OCI-LY7 (cell line): ENCODE data around the gene ARHGAP9. TPM values are rescaled to one million over a fixed set of nuclear protein-coding genes. Genes with fewer than 3 reads are reported as not detected.
A peak's percentile ranks its signal among the peaks of the same experiment; 100 is the strongest.

Source experiments
- BruUV-seq: library from RNA; stranded (reverse); fragments of 400-500 nt; replicated peaks from 2 replicates; lab custom pipeline; 2021; lab: Mats Ljungman, UMichigan
- CTCF ChIA-PET: fragments of 300-600 bp; sonication (Branson Sonifier 250); formaldehyde crosslinking; loops from one replicate; lab custom pipeline; 2022; ENCODE audit warnings: antibody characterized with exemption; ENCODE audit not compliant: unreplicated experiment; lab: Charles Lee
- POLR2A ChIA-PET: fragments of 300-600 bp; sonication (Branson Sonifier 250); formaldehyde crosslinking; loops from one replicate; lab custom pipeline; 2022; ENCODE audit warnings: antibody characterized with exemption; lab: Charles Lee
- DNase-seq: peaks from one replicate; pipeline ENCODE4 v3.0.0-alpha.2; 2015; ENCODE audit warnings: low spot score
- H2AFZ ChIP-seq: fragments of 200-600 bp; sonication (generic), shearing (Covaris generic); 2 replicates; pipeline ENCODE4 v1.6.1; 2014; ENCODE audit warnings: mild to moderate bottlenecking, antibody characterized with exemption, low read length, moderate library complexity
- H3K27ac ChIP-seq: fragments of 200-600 bp; sonication (generic); 2 replicates; pipeline ENCODE4 v1.5.1; 2014; ENCODE audit warnings: mixed run types, low read depth, mild to moderate bottlenecking, moderate library complexity, low read length, inconsistent platforms; ENCODE audit not compliant: poor library complexity, severe bottlenecking
- H3K36me3 ChIP-seq: fragments of 200-600 bp; sonication (generic); 2 replicates; pipeline ENCODE4 v1.6.1; 2014; ENCODE audit warnings: mild to moderate bottlenecking, antibody characterized with exemption, low read length, moderate library complexity, mixed read lengths; ENCODE audit not compliant: insufficient read depth
- H3K4me1 ChIP-seq: fragments of 200-600 bp; sonication (generic); 2 replicates; pipeline ENCODE4 v1.5.1; 2014; ENCODE audit warnings: mild to moderate bottlenecking, low read length; ENCODE audit not compliant: insufficient read depth, poor library complexity, severe bottlenecking
- H3K4me2 ChIP-seq: fragments of 200-600 bp; sonication (generic); 2 replicates; pipeline ENCODE4 v1.6.1; 2014; ENCODE audit warnings: mild to moderate bottlenecking, low read length
- H3K4me3 ChIP-seq: fragments of 200-600 bp; sonication (generic); 2 replicates; pipeline ENCODE4 v1.5.1; 2014; ENCODE audit warnings: mild to moderate bottlenecking, low read depth, low read length; ENCODE audit not compliant: poor library complexity, severe bottlenecking
- H3K79me2 ChIP-seq: fragments of 200-600 bp; sonication (generic); 2 replicates; pipeline ENCODE4 v1.6.1; 2016; ENCODE audit warnings: low read depth, mild to moderate bottlenecking, low read length, moderate library complexity, mixed read lengths; ENCODE audit not compliant: insufficient read depth
- H3K9me2 ChIP-seq: fragments of 200-600 bp; sonication (generic); 2 replicates; pipeline ENCODE4 v1.6.1; 2016; ENCODE audit warnings: mild to moderate bottlenecking, low read length, mixed read lengths; ENCODE audit not compliant: insufficient read depth
- H3K9me3 ChIP-seq: fragments of 200-600 bp; sonication (generic); 2 replicates; pipeline ENCODE4 v1.6.1; 2014; ENCODE audit warnings: mild to moderate bottlenecking, mixed run types, low read length, mixed read lengths
- H4K20me1 ChIP-seq: fragments of 200-600 bp; sonication (generic); 2 replicates; pipeline ENCODE4 v1.6.1; 2014; ENCODE audit warnings: mild to moderate bottlenecking, antibody characterized with exemption, low read length, moderate library complexity, mixed read lengths; ENCODE audit not compliant: insufficient read depth
- EZH2phosphoT487 ChIP-seq: fragments of 200-600 bp; sonication (generic); IDR thresholded peaks from 2 replicates; pipeline ENCODE4 v1.6.1; 2018; ENCODE audit warnings: low read depth, borderline replicate concordance, mild to moderate bottlenecking, mixed run types, antibody characterized with exemption, low read length, moderate library complexity, mixed read lengths
- intact Hi-C: fragments of 100-400 bp; cut with micrococcal nuclease; formaldehyde crosslinking; loops from one replicate; pipeline ENCODE4 v1.10.0; 2022; ENCODE audit not compliant: unreplicated experiment
- total RNA-seq, 2 experiments: library from RNA; depleted of rRNA in 1 of 2; stranded (reverse); fragments of >200 nt in 1 of 2; shearing (Covaris generic) in 1 of 2; gene quantifications; 2 replicates each; pipeline ENCODE4 v1.2.3, GENCODE V29; 2014 to 2022
- TF ChIP-seq, protein P1 (sequence below): fragments of 200-600 bp; sonication (generic); conservative IDR thresholded peaks from 2 replicates; pipeline ENCODE4 v1.5.1; 2014; ENCODE audit warnings: mild to moderate bottlenecking, antibody characterized with exemption, low read length, moderate library complexity, mixed read lengths

ARHGAP9 gene
- total RNA-seq, 2 experiments from 2014 or later: 66.2 to 111 TPM

GRCh38 chr12:57520053-57520818, 40.6 kb upstream of the ARHGAP9 start, which contains the start of gene DDIT3:
DDIT3 (minus strand) TSS chr12:57520514; CDS start chr12:57517406, 3,108 bp downstream.
- no peaks in the 10 kb centered on the region for H3K9me2 ChIP-seq
- H3K36me3 ChIP-seq: peaks cover 60% of the 10 kb centered on the region
- TSS peak; percentile 84 for BruUV-seq
- peak within 1 kb of the TSS; percentile 97 for H3K27ac ChIP-seq
- intact Hi-C loops: loop anchor here (1.0 to 5.0 kb wide), 4 partner anchors 33 to 279 kb away; partner anchors contain the start of genes CDK4 and GLI1
- peaks cover 44% of the 10 kb centered on the region for H3K79me2 ChIP-seq
- TF ChIP-seq, protein P1, sequence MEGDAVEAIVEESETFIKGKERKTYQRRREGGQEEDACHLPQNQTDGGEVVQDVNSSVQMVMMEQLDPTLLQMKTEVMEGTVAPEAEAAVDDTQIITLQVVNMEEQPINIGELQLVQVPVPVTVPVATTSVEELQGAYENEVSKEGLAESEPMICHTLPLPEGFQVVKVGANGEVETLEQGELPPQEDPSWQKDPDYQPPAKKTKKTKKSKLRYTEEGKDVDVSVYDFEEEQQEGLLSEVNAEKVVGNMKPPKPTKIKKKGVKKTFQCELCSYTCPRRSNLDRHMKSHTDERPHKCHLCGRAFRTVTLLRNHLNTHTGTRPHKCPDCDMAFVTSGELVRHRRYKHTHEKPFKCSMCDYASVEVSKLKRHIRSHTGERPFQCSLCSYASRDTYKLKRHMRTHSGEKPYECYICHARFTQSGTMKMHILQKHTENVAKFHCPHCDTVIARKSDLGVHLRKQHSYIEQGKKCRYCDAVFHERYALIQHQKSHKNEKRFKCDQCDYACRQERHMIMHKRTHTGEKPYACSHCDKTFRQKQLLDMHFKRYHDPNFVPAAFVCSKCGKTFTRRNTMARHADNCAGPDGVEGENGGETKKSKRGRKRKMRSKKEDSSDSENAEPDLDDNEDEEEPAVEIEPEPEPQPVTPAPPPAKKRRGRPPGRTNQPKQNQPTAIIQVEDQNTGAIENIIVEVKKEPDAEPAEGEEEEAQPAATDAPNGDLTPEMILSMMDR: no peak
- no peak for TF ChIP-seq EZH2phosphoT487
- CTCF ChIA-PET: interaction anchor here (1.0 kb wide), 1 partner anchor 40 kb away, joined by 3 read pairs; no protein-coding TSS in a partner anchor
- H3K4me3 ChIP-seq: peak within 1 kb of the TSS; percentile 84
- POLR2A ChIA-PET: interaction anchor here (0.9 to 1.2 kb wide), 4 partner anchors 27 to 43 kb away, joined by 3 to 5 read pairs (median 4); partner anchors contain the start of genes ARHGAP9 and DCTN2
- peak within 1 kb of the TSS; percentile 94 for H3K4me2 ChIP-seq
- peaks cover 22% of the 10 kb centered on the region for H4K20me1 ChIP-seq
- H2AFZ ChIP-seq: peak within 1 kb of the TSS; percentile 45; the same call in 1 of the 2 replicates
- H3K9me3 ChIP-seq: no peaks in the 10 kb centered on the region
- peak; percentile 100 for DNase-seq
- peaks cover 49% of the 10 kb centered on the region for H3K4me1 ChIP-seq

- ChIA-PET CTCF (no interaction called here), POLR2A (interaction anchor here (0.9 kb wide), 1 partner anchor 34 kb away, joined by 3 read pairs; no protein-coding TSS in a partner anchor)
- H3K27ac ChIP-seq: peak overlapping the region; percentile 78
- peaks cover 60% of the 10 kb centered on the region for H3K36me3 ChIP-seq
- H4K20me1 ChIP-seq: peaks cover 21% of the 10 kb centered on the region
- intact Hi-C loops: loop anchor here (1.0 to 5.0 kb wide), 4 partner anchors 32 to 279 kb away; partner anchors contain the start of genes CDK4 and GLI1
- H3K9me3 ChIP-seq: no peaks in the 10 kb centered on the region
- H3K9me2 ChIP-seq: no peaks in the 10 kb centered on the region
- peaks cover 40% of the 10 kb centered on the region for H3K79me2 ChIP-seq
- DNase-seq: peak; percentile 47
- H3K4me3 ChIP-seq: peak overlapping the region; percentile 84
- no TSS peak for BruUV-seq
- no peak for TF ChIP-seq EZH2phosphoT487
- TF ChIP-seq, protein P1: no peak
- H3K4me2 ChIP-seq: peak overlapping the region; percentile 93
- H3K4me1 ChIP-seq: peaks cover 44% of the 10 kb centered on the region
- no peak overlapping the region for H2AFZ ChIP-seq
Observed at GRCh38 chr12:57519796-57520052, 40.1 kb upstream of the ARHGAP9 start.
